Liver (tissue), 9 donors: ENCODE data around the gene LAMC3. TPM values are rescaled to one million over a fixed set of nuclear protein-coding genes. Genes with fewer than 3 reads are reported as not detected.

Experiments used
- DNase-seq: peaks from one replicate; pipeline ENCODE4 v3.0.0-alpha.2; 2017; ENCODE audit warnings: low spot score
- H3K27ac ChIP-seq, 2 donors: one replicate each; pipeline ENCODE4 v1.7.0; 2013; ENCODE audit warnings: inconsistent platforms in 2 of 2, low read length in 2 of 2, control low read depth in 1 of 2, low read depth in 1 of 2, mild to moderate bottlenecking in 1 of 2
- H3K27me3 ChIP-seq, 4 donors: one replicate each; pipeline versions ENCODE4 v1.6.1 to v1.7.0; 2013; ENCODE audit warnings: low read length in 3 of 4, inconsistent platforms in 1 of 4, mild to moderate bottlenecking in 1 of 4, moderate library complexity in 1 of 4; ENCODE audit not compliant: control insufficient read depth in 4 of 4, insufficient read depth in 4 of 4
- H3K36me3 ChIP-seq, 4 donors: one replicate each; pipeline versions ENCODE4 v1.6.1 to v1.7.0; 2013; ENCODE audit warnings: low read length in 3 of 4, mild to moderate bottlenecking in 3 of 4, low read depth in 1 of 4, moderate library complexity in 1 of 4; ENCODE audit not compliant: control insufficient read depth in 4 of 4, insufficient read depth in 3 of 4
- H3K4me1 ChIP-seq, 4 donors: one replicate each; pipeline versions ENCODE4 v1.6.1 to v1.7.0; 2013; ENCODE audit warnings: low read length in 3 of 4, mild to moderate bottlenecking in 3 of 4, moderate library complexity in 1 of 4; ENCODE audit not compliant: control insufficient read depth in 4 of 4, insufficient read depth in 4 of 4
- H3K4me3 ChIP-seq, 3 donors: one replicate each; pipeline versions ENCODE4 v1.6.1 to v1.7.0; 2013; ENCODE audit warnings: low read length in 3 of 3, control low read depth in 1 of 3, low read depth in 1 of 3, mild to moderate bottlenecking in 1 of 3
- H3K9ac ChIP-seq, 2 donors: one replicate each; pipeline ENCODE4 v1.7.0; 2013; ENCODE audit warnings: low read length in 2 of 2, mild to moderate bottlenecking in 2 of 2, moderate library complexity in 2 of 2, control low read depth in 1 of 2, low read depth in 1 of 2
- H3K9me3 ChIP-seq, 4 donors: one replicate each; pipeline versions ENCODE4 v1.6.1 to v1.7.0; 2013; ENCODE audit warnings: low read length in 3 of 4; ENCODE audit not compliant: control insufficient read depth in 4 of 4
- ATF3 ChIP-seq: IDR thresholded peaks from 2 replicates; pipeline ENCODE4 v1.6.1; 2016; ENCODE audit warnings: antibody characterized with exemption
- CTCF ChIP-seq: fragments of 150-350 bp; IDR thresholded peaks from 2 replicates; pipeline ENCODE4 v1.5.1; 2017; ENCODE audit warnings: improper control_type of control experiment, low read depth, low read length; ENCODE audit not compliant: missing input control
- EGR1 ChIP-seq, 2 donors: IDR thresholded peaks; 2 replicates each; pipeline ENCODE4 v1.6.1; 2016 to 2018; ENCODE audit warnings: antibody characterized with exemption in 2 of 2, low read depth in 2 of 2
- FOXA1 ChIP-seq: IDR thresholded peaks from 2 replicates; pipeline ENCODE4 v1.6.1; 2016; ENCODE audit warnings: antibody characterized with exemption
- FOXA2 ChIP-seq: IDR thresholded peaks from 2 replicates; pipeline ENCODE4 v1.6.1; 2016; ENCODE audit warnings: antibody characterized with exemption
- GABPA ChIP-seq, 2 donors: IDR thresholded peaks in 1 of 2; conservative IDR thresholded peaks in 1 of 2; 2 replicates each; pipeline ENCODE4 v1.6.1; 2016; ENCODE audit warnings: antibody characterized with exemption in 2 of 2, mild to moderate bottlenecking in 1 of 2, moderate library complexity in 1 of 2
- HNF4A ChIP-seq, 2 donors: conservative IDR thresholded peaks; 2 replicates each; pipeline ENCODE4 v1.6.1; 2016; ENCODE audit warnings: antibody characterized with exemption in 2 of 2, mild to moderate bottlenecking in 2 of 2
- HNF4G ChIP-seq: IDR thresholded peaks from 2 replicates; pipeline ENCODE4 v1.6.1; 2016; ENCODE audit warnings: antibody characterized with exemption
- JUND ChIP-seq, 2 donors: IDR thresholded peaks; 2 replicates each; pipeline ENCODE4 v1.6.1; 2016; ENCODE audit warnings: antibody characterized with exemption in 2 of 2
- MAX ChIP-seq: IDR thresholded peaks from 2 replicates; pipeline ENCODE4 v1.6.1; 2016; ENCODE audit warnings: antibody characterized with exemption
- NR2F2 ChIP-seq: IDR thresholded peaks from 2 replicates; pipeline ENCODE4 v1.6.1; 2016; ENCODE audit warnings: antibody characterized with exemption
- RAD21 ChIP-seq, 2 donors: IDR thresholded peaks; 2 replicates each; pipeline ENCODE4 v1.6.1; 2016; ENCODE audit warnings: antibody characterized with exemption in 2 of 2, mild to moderate bottlenecking in 2 of 2
- REST ChIP-seq: IDR thresholded peaks from 2 replicates; pipeline ENCODE4 v1.6.1; 2016; ENCODE audit warnings: antibody characterized with exemption, mild to moderate bottlenecking
- RXRA ChIP-seq, 2 donors: IDR thresholded peaks; 2 replicates each; pipeline ENCODE4 v1.6.1; 2017 to 2018; ENCODE audit warnings: antibody characterized with exemption in 2 of 2, mild to moderate bottlenecking in 1 of 2
- TAF1 ChIP-seq: conservative IDR thresholded peaks from 2 replicates; pipeline ENCODE4 v1.6.1; 2016; ENCODE audit warnings: antibody characterized with exemption, mild to moderate bottlenecking
- YY1 ChIP-seq: IDR thresholded peaks from 2 replicates; pipeline ENCODE4 v1.6.1; 2016; ENCODE audit warnings: antibody characterized with exemption, mild to moderate bottlenecking
- ZBTB33 ChIP-seq: IDR thresholded peaks from 2 replicates; pipeline ENCODE4 v1.6.1; 2016; ENCODE audit warnings: antibody characterized with exemption
- WGBS: extraction: QIAGEN DNeasy Blood & Tissue Kit; methylation state at CpG from one replicate; pipeline ENCODE4 v1.1.7; 2013; 5-methylcytosine and 5-hydroxymethylcytosine counted together
- polyA plus RNA-seq, 2 donors: library from polyadenylated mRNA; stranded (reverse) in 1 of 2; unstranded in 1 of 2; fragments of 200-250 nt in 1 of 2; fragments of >200 nt in 1 of 2; fragmentation: Nextera tagmentation in 1 of 2; extraction: Ambion mirVana in 1 of 2; gene quantifications; one replicate each; pipeline versions ENCODE4 v1.2.1 to v1.2.3, GENCODE V29; 2013 to 2015
- total RNA-seq, 2 donors: library from RNA; depleted of rRNA; stranded (reverse); fragments of >200 nt; gene quantifications; one replicate each; pipeline ENCODE4 v1.2.3, GENCODE V29; 2014
- donor health status: healthy.
- donor health status: healthy.
- donor health status: healthy.
- donor health status: healthy.
- donor health status: healthy.

LAMC3 gene
- total and polyA plus RNA-seq, 4 donors = 1.4 to 5.9 (median 2.9) TPM

- H3K36me3 ChIP-seq = no peaks in the 10 kb centered on the region
- H3K27ac ChIP-seq = no peak overlapping the region
- no peak for TF ChIP-seq CTCF
- no peak for TF ChIP-seq ATF3
- TF ChIP-seq GABPA (IDR thresholded peaks at IDR 0.05 in 1 of 2, conservative IDR thresholded peaks at IDR 0.05 in 1 of 2) = no peak
- TF ChIP-seq JUND (IDR thresholded peaks at IDR 0.05) = no peak
- TF ChIP-seq NR2F2 = no peak
- no peak for TF ChIP-seq RAD21 (IDR thresholded peaks at IDR 0.05)
- TF ChIP-seq MAX = no peak
- TF ChIP-seq TAF1 = no peak
- no peak for TF ChIP-seq FOXA1
- TF ChIP-seq EGR1 (IDR thresholded peaks at IDR 0.05; ENCODE audit: low read depth in 2 of 2) = no peak
- no peak for TF ChIP-seq RXRA (IDR thresholded peaks at IDR 0.05)
- no peak for TF ChIP-seq HNF4G
- no peak for TF ChIP-seq YY1
- no peak for TF ChIP-seq FOXA2
- TF ChIP-seq ZBTB33 = no peak
- no peak for TF ChIP-seq REST
- no peak for TF ChIP-seq HNF4A (conservative IDR thresholded peaks at IDR 0.05)
- peaks cover 0 to 7% (median 0%) of the 10 kb centered on the region in 4 donors for H3K27me3 ChIP-seq
- no peak for DNase-seq
- H3K9me3 ChIP-seq = no peaks in the 10 kb centered on the region
- H3K9ac ChIP-seq = no peak overlapping the region
- WGBS = 89% methylated on average over 14 of the region's 14 CpGs
- no peaks in the 10 kb centered on the region for H3K4me1 ChIP-seq
- H3K4me3 ChIP-seq = no peak overlapping the region
Measured at GRCh38 chr9:131056781-131057506, 48.0 kb downstream of the LAMC3 start.
